Stimulated activated CD4-positive, alpha-beta T cell treated with anti-CD3 and anti-CD28 coated beads, Interleukin-1b, Interleukin-23, amount 100 ng/mL, for 24 hours (primary cell): ENCODE results near the gene PSMB3.
"Not testable (repeated sequence)": the region's sequence is repeated elsewhere in the genome, so short reads cannot be mapped to it uniquely, and the experiment has no call there.

Experiments used
- DNase-seq, 4 experiments: peaks; one replicate each; pipeline ENCODE4 v3.0.0-alpha.2; 2020; ENCODE audit warnings: low read depth in 4 of 4, low spot score in 1 of 4

PSMB3 gene

DNA sequence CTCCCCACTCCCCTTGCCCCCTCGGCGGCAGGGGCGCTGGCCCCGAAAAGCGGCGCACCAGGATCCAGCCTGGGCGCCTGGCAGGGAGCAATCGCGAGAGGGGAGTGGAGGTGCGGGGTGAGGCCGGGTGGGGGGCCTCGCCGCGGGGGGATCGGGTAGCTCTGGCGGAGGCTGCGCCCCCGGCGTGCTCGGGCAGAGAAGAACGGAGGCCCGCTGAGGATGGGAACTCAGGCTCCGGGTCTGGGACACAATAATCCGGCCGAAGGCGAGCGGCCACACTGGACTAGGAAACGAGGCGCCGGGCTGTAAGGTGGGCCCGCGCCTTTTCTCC lies 3.7 kb upstream of the PSMB3 start:
- DNase-seq = no peak

DNA sequence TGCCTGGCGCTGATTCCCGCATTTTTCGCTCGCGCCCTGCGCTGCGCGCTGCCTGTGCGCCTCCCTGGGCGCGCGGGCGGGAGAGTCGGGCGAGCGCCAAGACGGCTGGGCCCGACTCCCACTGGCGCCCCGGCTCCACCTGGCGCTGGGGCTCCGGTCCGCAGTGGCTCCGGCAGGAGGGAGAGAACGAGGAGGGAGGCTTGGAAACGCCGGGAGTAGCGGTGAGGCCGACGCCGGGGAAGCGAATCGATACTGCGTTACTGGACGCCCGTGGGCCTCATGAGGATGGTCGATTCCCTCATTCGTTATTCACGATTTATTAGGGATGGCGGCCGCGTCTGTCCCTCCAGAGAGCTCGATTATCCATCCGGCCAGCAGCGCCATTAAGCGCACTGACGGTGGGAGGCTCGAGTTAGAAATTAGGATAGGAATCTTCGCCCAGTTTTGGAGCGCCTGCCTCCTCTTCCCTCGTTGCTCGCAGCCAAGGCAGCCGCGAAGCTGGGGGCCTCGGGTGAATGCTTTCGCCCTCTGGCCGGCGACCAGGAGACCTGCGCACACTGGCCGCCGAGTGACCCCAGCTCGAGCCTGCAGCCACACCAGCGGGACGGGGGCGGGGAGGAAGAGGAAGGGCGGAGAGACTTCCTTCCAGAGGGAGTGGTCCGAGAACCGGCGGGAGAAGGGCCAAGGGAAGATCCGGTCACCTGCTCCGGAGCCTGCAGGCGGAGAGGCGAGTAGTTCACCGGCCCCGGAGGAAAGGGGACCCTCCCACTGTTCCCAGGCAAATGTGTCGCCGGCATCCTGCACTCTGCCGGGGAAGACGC lies 3.1 kb upstream of the PSMB3 start:
- no peak for DNase-seq

DNA sequence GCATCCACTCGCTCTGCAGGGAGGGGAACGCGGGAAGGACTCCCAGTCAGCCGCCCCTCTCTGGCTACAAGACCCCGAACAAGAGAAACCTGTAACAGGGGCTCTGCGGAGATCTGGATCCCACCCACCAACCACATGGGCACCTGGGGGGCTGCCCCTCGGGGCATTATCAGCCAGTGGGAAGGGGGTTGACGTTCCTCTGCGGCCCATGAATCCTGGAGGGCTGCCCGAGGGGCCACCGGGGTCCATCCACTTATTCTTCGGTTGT lies 2.6 kb upstream of the PSMB3 start:
- no peak for DNase-seq

GRCh38 chr17:38750312-38751121 lies 2.0 kb upstream of the PSMB3 start:
- no peak for DNase-seq

DNA sequence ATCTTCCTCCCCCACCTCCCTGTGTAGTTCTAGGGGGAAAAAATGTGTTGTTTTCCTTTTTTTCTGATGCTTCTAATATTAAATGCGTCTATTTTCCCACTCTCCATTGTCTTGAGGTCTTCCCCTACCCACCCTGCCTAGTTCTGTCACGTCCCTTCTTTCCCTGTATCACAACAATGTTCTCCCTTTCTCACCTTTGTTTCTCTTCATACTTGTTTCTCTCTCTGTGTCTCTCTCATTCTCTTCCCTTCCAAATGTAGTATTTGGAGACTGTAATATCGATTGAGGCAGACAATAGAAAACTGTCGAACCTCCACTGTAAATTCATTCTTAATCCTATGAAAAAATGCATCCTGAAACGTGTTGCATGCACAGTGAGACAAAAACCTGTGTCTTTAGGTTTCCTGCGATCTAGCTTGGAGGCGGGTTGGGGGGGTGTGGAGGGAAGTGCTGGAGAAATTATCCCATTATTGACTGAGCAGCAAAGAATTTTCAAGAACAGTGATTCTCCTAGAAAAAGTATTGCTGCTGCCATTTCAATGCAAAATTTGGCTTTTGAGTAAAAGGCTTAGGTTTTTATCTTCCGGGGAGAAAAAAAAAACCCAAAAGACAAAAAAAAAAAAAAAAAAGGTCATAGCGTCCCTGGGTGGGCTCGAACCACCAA lies 1.3 kb upstream of the PSMB3 start:
- DNase-seq = no peak

GRCh38 chr17:38751808-38752307 lies 683 bp upstream of the PSMB3 start:
- peak; percentile 69 to 94 (median 74) for DNase-seq

GRCh38 chr17:38753071-38753506 lies 548 bp downstream of the PSMB3 start:
- DNase-seq = no peak

- no peak for DNase-seq
These were observed 9.1 kb downstream of the PSMB3 start for GRCh38 chr17:38761612-38762011.

DNA sequence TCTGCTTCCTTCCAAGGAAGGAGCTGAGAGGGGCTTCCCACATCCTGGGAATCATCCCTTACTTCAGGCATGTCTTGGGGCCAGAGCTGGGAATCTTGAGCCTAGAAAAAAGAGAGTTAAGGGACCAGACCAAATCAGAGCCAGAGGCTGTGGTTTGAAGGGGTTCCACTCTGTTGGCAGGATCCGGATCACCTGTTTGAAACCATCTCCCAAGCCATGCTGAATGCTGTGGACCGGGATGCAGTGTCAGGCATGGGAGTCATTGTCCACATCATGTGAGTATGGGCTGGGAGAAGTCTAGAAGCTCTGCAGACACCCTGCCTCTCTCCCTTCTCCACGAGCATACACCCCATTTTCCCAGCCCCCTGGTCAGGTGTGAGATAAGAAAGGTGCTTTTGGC lies 9.7 kb downstream of the PSMB3 start:
- no peak for DNase-seq

GRCh38 chr17:38766341-38766740 lies 13.8 kb downstream of the PSMB3 start:
- no peak for DNase-seq

- DNase-seq = no peak
These were observed 15.9 kb downstream of the PSMB3 start for GRCh38 chr17:38768417-38768816.

- DNase-seq = no peak
These were observed 20.7 kb downstream of the PSMB3 start for GRCh38 chr17:38773258-38773657.

DNA sequence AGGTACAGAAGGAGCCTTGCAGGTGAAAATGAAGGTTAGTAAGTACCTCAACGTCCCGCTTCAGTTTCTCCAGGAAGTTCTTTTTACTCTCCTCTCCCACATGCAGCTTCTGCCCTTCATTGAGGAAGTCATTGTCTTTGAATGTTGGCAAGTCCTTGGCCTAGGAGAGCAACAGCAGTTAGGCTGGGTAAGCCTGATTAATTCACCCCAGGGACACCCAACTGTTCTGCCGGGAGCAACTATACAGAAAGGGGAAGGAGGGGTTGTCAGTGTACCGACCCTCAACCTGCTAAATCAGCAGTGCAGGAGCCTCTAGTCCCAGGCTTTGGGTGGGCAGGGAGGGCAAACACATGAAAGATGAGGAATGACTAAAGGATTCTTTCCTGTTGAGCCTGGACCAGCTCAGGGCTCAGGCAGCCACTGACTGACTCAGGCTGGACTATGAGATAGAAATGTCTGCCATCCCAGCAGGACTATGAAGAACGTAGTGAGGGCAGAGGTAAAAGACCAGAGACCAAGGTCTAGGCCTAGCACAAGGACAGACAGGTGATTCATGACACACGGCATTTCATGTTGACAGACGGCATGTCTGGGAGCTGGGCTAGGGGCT lies 25.2 kb downstream of the PSMB3 start:
- no peak for DNase-seq

DNA sequence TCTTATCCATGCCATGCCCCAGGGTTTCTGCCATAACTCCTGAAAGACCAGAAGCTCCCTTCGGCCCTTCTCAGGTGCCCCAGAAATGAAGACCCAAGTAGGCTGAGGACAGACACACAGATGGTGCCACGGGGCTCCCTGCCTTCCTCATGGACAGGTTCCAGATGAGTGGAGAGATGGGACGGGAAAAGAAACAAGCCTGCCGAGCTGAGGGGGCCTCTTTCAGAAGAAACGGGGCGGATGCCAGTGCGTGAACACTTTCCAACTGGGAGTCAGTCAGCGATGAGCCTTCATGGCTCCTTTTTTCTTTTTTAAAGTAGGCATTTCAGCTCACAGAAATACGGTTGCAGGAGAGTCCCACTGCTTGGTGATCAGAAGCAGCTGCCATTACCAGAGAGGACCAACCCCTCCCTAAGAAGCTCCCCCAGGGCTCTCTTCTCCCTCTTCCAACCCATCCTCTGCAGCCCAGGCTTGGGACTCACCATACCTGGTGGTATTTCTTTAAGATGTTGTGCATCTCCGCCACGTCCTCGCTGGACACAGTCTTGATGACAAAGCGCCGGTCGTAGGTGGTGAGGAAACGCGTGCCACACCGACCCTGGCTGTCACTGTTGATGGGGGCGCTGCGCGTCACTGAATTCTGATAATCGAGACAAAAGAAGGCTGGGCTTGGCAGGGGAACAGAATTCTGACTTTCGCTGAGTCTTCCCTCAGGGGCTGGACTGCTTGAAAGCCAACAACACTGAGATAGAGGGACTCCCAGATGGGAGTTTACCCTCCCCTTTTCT lies 27.6 kb downstream of the PSMB3 start:
- DNase-seq = no peak

DNA sequence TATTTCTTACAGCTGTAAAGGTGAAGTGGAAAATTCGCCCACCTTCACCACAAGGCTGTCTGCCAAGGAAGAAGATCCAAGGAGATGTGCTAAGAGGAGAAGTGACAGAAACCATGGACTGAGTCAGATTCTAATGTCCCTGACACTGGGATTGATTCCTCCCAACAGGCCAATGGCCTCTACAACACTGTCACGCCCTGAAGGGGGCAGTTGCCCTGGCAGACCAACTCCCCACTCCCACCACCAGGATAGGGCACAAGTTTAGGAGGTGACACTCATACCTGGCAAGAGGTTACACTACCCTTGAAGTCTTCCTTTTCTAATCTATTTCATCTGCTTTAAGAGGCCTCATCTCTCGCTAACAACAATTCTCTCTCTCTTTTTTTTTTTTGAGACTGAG lies 30.7 kb downstream of the PSMB3 start:
- DNase-seq = no peak

- no peak for DNase-seq
These were observed 33.8 kb downstream of the PSMB3 start for GRCh38 chr17:38786372-38786771.

GRCh38 chr17:38787999-38788398 lies 35.5 kb downstream of the PSMB3 start:
- not testable (repeated sequence) for DNase-seq

DNA sequence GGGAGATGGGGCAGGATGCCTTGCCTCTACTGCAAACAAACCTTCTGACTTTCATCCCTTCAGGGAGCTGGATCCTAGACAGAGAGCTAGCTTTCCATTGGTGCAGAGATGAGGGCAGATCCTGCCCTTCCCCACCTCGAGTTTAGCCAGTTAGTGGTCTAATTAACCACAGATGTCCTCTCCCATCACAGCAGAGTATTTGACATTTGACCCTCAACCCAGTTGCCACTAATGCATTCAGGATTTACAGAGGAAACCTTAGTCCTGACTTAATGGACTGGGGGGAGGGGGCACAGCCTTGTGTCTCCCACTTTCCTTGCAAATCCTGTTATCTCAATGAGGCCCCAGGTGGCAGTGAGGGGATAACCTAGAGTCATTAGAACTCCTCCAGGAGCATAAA lies 36.6 kb downstream of the PSMB3 start:
- DNase-seq = no peak

DNA sequence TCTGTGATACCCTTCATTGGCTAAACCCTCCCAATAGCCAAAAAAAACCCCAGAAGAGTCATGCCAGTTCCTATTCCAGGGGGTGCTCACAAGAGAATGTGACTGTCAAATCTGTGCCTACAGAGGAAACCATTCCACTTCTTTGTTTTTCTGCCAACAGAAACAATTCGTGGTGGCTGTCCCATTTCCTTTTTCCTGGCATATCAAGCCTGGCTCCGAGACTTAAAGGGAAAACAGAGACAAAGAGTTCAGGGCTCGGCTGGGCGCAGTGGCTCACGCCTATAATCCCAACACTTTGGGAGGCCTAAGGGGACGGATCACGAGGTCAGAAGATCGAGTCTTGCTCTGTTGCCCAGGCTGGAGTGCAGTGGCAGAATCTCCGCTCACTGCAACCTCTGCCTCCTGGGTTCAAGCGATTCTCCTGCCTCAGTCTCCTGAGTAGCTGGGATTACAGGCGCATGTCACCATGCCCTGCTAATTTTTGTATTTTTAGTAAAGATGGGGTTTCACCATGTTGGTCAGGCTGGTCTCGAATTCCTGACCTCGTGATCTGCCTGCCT lies 37.7 kb downstream of the PSMB3 start:
- DNase-seq = not testable (repeated sequence)

GRCh38 chr17:38791162-38791561 lies 38.6 kb downstream of the PSMB3 start:
- DNase-seq = no peak

GRCh38 chr17:38794221-38794620 lies 41.7 kb downstream of the PSMB3 start:
- DNase-seq = no peak
